ENCODE results near the gene CARS1.

- no peak for TF ChIP-seq CTCF (IDR thresholded peaks at IDR 0.05)
- TF ChIP-seq POLR2A (IDR thresholded peaks at IDR 0.05): no peak
Observed at GRCh38 chr11:3087821-3088800, 30.9 kb upstream of the CARS1 start.

Data from ovary (tissue), 3 donors.